ENCODE data around the gene OR51F2.

GRCh38 chr11:4830346-4830745, 9.2 kb downstream of the OR51F2 start:
- TF ChIP-seq CTCF (conservative IDR thresholded peaks at IDR 0.05; ENCODE audit: low read length) (no peak), EZH2phosphoT487 (IDR thresholded peaks at IDR 0.05; ENCODE audit: borderline replicate concordance, low read depth, low read length) (no peak)

Data from OCI-LY7 (cell line).